GM12892 (cell line): Measurements from ENCODE around the gene ZBTB49.

Source experiments
- POLR2A ChIP-seq: IDR thresholded peaks from 2 replicates; pipeline ENCODE4 v1.6.1; 2011; ENCODE audit warnings: low read depth, low read length, control low read depth
- POLR2AphosphoS5 ChIP-seq: IDR thresholded peaks from 2 replicates; pipeline ENCODE4 v1.6.1; 2011; ENCODE audit warnings: low read depth, low read length, control low read depth

- TF ChIP-seq POLR2AphosphoS5, result no peak
- no peak for TF ChIP-seq POLR2A
Measured at GRCh38 chr4:4327652-4328121, 37.6 kb downstream of the ZBTB49 start.
